SK-N-SH (cell line): ENCODE results near the gene SSC4D.

Source experiments
- CHD2 ChIP-seq: fragments of 150-350 bp; IDR thresholded peaks from 2 replicates; pipeline ENCODE4 v1.6.1; 2018; ENCODE audit warnings: low read length; ENCODE audit not compliant: partially characterized antibody
- EZH2phosphoT487 ChIP-seq: fragments of 200-600 bp; sonication (generic); IDR thresholded peaks from 2 replicates; pipeline ENCODE4 v1.6.1; 2017; ENCODE audit warnings: low read depth, mixed run types, mild to moderate bottlenecking, antibody characterized with exemption, moderate library complexity, borderline replicate concordance
- FOXJ3 ChIP-seq: sonication (generic); formaldehyde crosslinking; IDR thresholded peaks from 2 replicates; pipeline ENCODE4 v1.5.1; 2020; ENCODE audit warnings: mild to moderate bottlenecking, missing genetic modification reagents
- GATA2 ChIP-seq: sonication (generic); formaldehyde crosslinking; IDR thresholded peaks from 2 replicates; pipeline ENCODE4 v1.5.0; 2020; ENCODE audit warnings: mild to moderate bottlenecking, missing genetic modification reagents
- JUND ChIP-seq: IDR thresholded peaks from 2 replicates; pipeline ENCODE4 v1.4.0; 2012
- NRF1 ChIP-seq: IDR thresholded peaks from 2 replicates; pipeline ENCODE4 v1.6.1; 2012; ENCODE audit warnings: low read depth, mild to moderate bottlenecking, low read length
- POLR2AphosphoS5 ChIP-seq: IDR thresholded peaks from 2 replicates; pipeline ENCODE4 v1.6.1; 2012; ENCODE audit warnings: low read depth, low read length
- RFX5 ChIP-seq: IDR thresholded peaks from 2 replicates; pipeline ENCODE4 v1.6.1; 2012; ENCODE audit warnings: mild to moderate bottlenecking, improper control_type of control experiment, low read length
- RXRA ChIP-seq: IDR thresholded peaks from 2 replicates; pipeline ENCODE4 v1.4.0; 2012; ENCODE audit warnings: low read depth, mild to moderate bottlenecking, borderline replicate concordance
- TAF1 ChIP-seq: IDR thresholded peaks from 2 replicates; pipeline ENCODE4 v1.6.1; 2012; ENCODE audit warnings: low read depth, mild to moderate bottlenecking, low read length, moderate library complexity, borderline replicate concordance
- TF ChIP-seq, protein P1 (sequence below): fragments of 200-600 bp; sonication (generic); IDR thresholded peaks from 2 replicates; pipeline ENCODE4 v1.6.1; 2017; ENCODE audit warnings: antibody characterized with exemption, mild to moderate bottlenecking, moderate library complexity
- TF ChIP-seq, protein P2 (sequence below): IDR thresholded peaks from 2 replicates; pipeline ENCODE4 v1.6.1; 2012; ENCODE audit warnings: mild to moderate bottlenecking, low read depth, low read length, moderate library complexity
- TF ChIP-seq, protein P3 (sequence below): IDR thresholded peaks from 2 replicates; pipeline ENCODE4 v1.4.0; 2012; ENCODE audit warnings: low read depth
- TF ChIP-seq, protein P4 (sequence below): fragments of 150-350 bp; IDR thresholded peaks from 2 replicates; pipeline ENCODE4 v1.6.1; 2016; ENCODE audit warnings: mild to moderate bottlenecking, low read depth, low read length

DNA sequence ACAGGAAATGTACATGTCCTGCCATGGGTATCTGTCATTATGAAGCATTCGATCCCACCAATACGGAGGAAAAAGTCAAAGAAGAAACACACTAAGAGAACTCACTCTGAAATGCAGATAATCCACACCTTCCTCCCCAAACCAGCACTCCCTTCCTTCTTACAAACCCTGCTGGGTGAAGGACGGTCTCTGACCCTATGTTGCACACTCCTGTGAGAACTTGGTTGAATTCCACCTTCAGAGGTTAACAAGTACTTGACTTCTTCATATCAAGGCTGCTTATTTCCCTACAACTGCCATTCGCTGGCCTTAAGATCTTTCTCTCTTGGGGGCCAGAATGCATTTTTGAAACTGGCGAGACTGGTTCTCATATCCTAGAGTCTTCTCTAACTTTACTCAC is 67.3 kb downstream of the SSC4D start:
- TF ChIP-seq FOXJ3 (CRISPR knock-in tag) (no peak), GATA2 (CRISPR knock-in tag) (no peak), EZH2phosphoT487 (no peak), JUND (no peak), POLR2AphosphoS5 (no peak), CHD2 (no peak), TAF1 (no peak), NRF1 (no peak), RXRA (no peak), RFX5 (no peak)
- TF ChIP-seq, protein P1, sequence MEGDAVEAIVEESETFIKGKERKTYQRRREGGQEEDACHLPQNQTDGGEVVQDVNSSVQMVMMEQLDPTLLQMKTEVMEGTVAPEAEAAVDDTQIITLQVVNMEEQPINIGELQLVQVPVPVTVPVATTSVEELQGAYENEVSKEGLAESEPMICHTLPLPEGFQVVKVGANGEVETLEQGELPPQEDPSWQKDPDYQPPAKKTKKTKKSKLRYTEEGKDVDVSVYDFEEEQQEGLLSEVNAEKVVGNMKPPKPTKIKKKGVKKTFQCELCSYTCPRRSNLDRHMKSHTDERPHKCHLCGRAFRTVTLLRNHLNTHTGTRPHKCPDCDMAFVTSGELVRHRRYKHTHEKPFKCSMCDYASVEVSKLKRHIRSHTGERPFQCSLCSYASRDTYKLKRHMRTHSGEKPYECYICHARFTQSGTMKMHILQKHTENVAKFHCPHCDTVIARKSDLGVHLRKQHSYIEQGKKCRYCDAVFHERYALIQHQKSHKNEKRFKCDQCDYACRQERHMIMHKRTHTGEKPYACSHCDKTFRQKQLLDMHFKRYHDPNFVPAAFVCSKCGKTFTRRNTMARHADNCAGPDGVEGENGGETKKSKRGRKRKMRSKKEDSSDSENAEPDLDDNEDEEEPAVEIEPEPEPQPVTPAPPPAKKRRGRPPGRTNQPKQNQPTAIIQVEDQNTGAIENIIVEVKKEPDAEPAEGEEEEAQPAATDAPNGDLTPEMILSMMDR: no peak
- TF ChIP-seq, protein P2, sequence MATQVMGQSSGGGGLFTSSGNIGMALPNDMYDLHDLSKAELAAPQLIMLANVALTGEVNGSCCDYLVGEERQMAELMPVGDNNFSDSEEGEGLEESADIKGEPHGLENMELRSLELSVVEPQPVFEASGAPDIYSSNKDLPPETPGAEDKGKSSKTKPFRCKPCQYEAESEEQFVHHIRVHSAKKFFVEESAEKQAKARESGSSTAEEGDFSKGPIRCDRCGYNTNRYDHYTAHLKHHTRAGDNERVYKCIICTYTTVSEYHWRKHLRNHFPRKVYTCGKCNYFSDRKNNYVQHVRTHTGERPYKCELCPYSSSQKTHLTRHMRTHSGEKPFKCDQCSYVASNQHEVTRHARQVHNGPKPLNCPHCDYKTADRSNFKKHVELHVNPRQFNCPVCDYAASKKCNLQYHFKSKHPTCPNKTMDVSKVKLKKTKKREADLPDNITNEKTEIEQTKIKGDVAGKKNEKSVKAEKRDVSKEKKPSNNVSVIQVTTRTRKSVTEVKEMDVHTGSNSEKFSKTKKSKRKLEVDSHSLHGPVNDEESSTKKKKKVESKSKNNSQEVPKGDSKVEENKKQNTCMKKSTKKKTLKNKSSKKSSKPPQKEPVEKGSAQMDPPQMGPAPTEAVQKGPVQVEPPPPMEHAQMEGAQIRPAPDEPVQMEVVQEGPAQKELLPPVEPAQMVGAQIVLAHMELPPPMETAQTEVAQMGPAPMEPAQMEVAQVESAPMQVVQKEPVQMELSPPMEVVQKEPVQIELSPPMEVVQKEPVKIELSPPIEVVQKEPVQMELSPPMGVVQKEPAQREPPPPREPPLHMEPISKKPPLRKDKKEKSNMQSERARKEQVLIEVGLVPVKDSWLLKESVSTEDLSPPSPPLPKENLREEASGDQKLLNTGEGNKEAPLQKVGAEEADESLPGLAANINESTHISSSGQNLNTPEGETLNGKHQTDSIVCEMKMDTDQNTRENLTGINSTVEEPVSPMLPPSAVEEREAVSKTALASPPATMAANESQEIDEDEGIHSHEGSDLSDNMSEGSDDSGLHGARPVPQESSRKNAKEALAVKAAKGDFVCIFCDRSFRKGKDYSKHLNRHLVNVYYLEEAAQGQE: no peak
- TF ChIP-seq, protein P3, sequence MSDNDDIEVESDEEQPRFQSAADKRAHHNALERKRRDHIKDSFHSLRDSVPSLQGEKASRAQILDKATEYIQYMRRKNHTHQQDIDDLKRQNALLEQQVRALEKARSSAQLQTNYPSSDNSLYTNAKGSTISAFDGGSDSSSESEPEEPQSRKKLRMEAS: no peak
- TF ChIP-seq, protein P4, sequence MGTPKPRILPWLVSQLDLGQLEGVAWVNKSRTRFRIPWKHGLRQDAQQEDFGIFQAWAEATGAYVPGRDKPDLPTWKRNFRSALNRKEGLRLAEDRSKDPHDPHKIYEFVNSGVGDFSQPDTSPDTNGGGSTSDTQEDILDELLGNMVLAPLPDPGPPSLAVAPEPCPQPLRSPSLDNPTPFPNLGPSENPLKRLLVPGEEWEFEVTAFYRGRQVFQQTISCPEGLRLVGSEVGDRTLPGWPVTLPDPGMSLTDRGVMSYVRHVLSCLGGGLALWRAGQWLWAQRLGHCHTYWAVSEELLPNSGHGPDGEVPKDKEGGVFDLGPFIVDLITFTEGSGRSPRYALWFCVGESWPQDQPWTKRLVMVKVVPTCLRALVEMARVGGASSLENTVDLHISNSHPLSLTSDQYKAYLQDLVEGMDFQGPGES: no peak
